GM12874 (cell line): ENCODE results near the gene RTCB.
"Not testable (repeated sequence)": the region's sequence is repeated elsewhere in the genome, so short reads cannot be mapped to it uniquely, and the experiment has no call there.

Experiments
- CTCF ChIP-seq: IDR thresholded peaks from 2 replicates; pipeline ENCODE4 v1.5.1; 2011; ENCODE audit warnings: low read depth, mild to moderate bottlenecking, control low read depth, low read length, moderate library complexity; ENCODE audit not compliant: insufficient read depth

The RTCB gene

GRCh38 chr22:32375678-32376450 lies 36.2 kb downstream of the RTCB start:
- TF ChIP-seq CTCF, result no peak

- no peak for TF ChIP-seq CTCF
Observed at GRCh38 chr22:32364210-32364609, 47.8 kb downstream of the RTCB start.

DNA sequence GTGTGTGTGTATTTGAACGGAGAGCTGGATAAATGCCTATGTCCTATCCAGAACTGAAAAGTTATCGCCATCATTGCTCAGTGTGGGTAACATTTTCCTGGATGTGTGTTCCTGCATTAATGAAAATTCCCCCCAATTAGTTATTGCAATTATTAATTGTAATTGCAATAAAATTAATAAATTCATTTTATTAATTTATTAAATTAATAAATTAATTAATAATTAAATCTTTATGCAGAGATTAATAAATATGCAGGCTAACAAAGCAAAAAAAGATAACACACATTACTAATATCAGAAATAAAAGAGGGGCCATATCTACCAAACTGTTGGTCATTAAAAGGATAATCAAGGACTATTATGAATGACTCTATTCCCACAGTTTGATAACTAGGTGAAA lies 50.8 kb downstream of the RTCB start:
- no peak for TF ChIP-seq CTCF

DNA sequence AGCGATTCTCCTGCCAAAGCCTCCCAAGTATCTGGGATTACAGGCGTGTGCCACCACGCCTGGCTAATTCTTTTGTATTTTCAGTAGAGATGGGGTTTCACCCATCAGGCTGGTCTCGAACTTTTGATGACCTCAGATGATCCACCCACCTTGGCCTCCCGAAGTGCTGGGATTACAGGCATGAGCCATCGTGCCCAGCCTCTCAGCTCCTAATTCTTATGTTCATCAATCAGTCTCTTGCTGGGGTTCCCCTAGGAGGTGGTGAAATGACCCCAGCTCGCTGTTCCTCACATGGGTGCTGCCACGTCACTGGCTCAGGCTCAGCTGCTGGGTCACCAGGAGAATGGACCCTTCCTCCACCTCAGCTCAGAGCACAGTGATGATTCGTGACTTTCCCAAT lies 54.5 kb downstream of the RTCB start, which contains the start of gene RFPL3:
Gene RFPL3, plus strand, starts transcription at position 301 of the 400 bp plus-strand sequence. CDS start 205 bp downstream, outside the sequence.
- not testable (repeated sequence) for TF ChIP-seq CTCF

DNA sequence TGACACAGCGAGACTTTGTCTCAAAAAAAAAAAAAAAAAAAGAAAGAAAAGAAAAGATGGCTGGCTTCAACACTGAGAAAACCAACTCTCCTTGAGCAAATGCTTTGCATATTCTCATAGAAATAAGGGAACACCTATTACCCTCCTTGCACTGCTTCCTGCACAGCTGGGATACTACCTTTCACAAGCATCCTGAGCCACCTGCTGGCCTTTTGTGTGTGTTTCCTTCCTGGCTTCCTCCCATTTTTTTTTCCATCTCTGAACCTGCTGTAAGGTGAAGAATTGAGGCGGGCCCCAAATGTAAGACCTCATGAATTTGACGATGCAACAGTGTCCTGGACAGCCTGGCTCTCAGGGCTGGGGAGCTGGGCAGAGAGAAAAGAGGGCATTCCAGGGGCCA lies 56.3 kb downstream of the RTCB start:
- TF ChIP-seq CTCF, result no peak

DNA sequence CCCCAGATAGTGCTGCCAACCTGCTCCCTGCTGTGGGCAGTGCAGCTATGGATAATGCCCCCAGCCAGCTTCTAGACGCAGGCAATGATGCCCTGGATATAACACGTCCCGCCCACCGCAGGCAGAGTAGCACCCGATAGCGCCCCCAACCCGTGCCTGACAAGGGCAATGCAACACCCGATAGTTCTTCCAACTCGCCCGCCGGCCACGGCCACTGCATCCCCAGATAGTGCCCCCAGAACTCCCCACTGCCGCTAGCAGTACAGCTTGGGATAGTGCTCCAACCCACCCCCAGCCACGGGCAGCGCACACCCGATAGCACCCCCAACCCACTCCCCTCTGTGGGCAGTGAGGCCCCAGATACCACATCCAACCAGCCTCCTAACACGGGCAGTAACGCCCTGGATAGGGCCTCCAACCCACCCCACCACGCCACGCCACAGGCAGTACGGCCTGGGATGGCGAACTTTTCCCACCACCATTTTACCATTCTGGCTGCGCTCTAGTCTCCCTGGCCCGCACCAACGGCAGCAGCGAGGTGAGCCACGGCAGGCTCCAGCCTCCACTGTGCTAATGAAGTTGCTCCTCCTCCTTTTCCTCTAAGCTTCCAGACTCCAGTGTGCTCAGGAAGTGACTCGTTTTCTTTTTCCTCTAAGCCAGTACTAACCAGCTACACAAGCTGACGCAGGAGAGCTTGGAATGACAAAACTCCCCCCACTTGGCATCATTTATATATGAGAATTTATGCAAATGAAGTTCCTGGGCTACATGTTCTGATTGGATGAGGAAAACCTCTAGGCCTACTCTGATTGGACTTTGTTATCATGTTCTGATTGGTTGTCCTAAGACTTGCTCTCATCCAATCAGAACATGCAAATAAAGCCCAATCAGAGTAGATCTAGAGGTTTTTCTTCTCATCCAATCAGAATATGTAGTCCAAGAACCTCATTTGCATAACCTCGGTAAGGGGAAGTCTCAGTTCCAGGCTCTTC lies 57.4 kb downstream of the RTCB start:
- TF ChIP-seq CTCF, result no peak

DNA sequence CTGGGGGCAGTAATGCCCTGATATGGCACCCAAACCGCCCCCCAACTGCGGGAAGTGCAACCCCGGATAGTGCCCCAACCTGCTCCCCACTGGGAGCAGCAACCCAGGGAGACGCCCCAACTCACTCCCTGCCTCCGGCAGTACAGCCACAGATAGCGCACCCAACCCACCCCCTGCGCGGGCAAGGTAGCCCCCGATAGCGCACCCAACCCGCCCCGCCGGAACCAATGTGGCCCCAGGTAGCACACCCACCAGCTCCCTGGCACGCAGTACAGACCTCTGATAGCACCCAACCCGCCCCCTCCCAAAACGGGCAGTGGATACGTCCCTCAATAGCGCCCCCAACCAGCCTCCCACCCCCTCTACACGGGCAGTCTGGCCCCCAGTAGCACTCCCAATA lies 58.2 kb downstream of the RTCB start:
- TF ChIP-seq CTCF, result no peak
